Body of pancreas (tissue), 4 donors: ENCODE measurements around the gene ADGRB3.

Source experiments
- CTCF ChIP-seq, 7 experiments: fragments of 450-650 bp in 4 of 7; fragments of 200-600 bp in 3 of 7; sonication (generic) in 3 of 7; IDR thresholded peaks; one replicate each; pipeline ENCODE4 v1.5.1; 2016 to 2019; ENCODE audit warnings: antibody characterized with exemption in 7 of 7
- POLR2A ChIP-seq, 3 donors: fragments of 450-650 bp; IDR thresholded peaks; one replicate each; pipeline ENCODE4 v1.6.1; 2016; ENCODE audit warnings: antibody characterized with exemption in 3 of 3, mild to moderate bottlenecking in 2 of 3

GRCh38 chr6:68653706-68654089 is 18.6 kb downstream of the ADGRB3 start:
- TF ChIP-seq CTCF (IDR thresholded peaks at IDR 0.05) (no peak), POLR2A (IDR thresholded peaks at IDR 0.05) (no peak)
